Measurements from ENCODE around the gene PPP6R3.

PPP6R3 gene

DNA sequence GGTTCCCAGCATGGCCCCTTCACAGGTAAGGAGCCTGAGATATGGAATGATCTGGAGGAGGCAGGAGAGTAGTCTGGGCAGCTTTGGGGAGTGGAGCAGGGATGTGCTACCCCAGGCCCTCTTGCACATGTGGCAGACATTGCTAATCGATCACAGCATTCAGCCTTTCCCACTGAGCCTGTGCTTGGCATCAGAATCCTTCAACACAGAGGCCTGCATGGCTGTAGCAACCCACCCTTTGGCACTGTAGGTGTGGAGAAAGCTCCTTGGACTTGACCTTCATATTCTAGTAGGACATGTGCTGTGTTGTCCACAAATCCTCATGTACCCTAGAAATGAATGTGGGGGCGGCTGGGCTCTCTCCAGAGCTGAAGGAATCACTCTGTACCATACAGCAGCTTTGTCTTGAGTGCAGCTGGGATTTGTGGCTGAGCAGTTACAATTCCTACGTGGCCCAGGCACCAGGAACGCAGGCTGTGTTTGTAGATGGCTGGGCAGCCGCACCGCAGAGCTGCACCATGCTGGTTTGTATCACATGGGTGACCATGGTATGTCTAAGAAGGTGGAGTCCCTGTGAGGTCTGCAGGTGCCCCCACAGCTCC, 21.8 kb upstream of the PPP6R3 start:
- TF ChIP-seq ESRRG (CRISPR knock-in tag; IDR thresholded peaks at IDR 0.05) (no peak), ZFP30 (CRISPR knock-in tag; IDR thresholded peaks at IDR 0.05) (no peak), BACH2 (CRISPR knock-in tag; IDR thresholded peaks at IDR 0.05; ENCODE audit: borderline replicate concordance) (no peak), SNAI2 (CRISPR knock-in tag; IDR thresholded peaks at IDR 0.05) (no peak), CSRNP3 (CRISPR knock-in tag; IDR thresholded peaks at IDR 0.05) (no peak), OSR1 (CRISPR knock-in tag; IDR thresholded peaks at IDR 0.05) (no peak), ZNF8 (CRISPR knock-in tag; IDR thresholded peaks at IDR 0.05) (no peak)
- TF ChIP-seq, protein P1, sequence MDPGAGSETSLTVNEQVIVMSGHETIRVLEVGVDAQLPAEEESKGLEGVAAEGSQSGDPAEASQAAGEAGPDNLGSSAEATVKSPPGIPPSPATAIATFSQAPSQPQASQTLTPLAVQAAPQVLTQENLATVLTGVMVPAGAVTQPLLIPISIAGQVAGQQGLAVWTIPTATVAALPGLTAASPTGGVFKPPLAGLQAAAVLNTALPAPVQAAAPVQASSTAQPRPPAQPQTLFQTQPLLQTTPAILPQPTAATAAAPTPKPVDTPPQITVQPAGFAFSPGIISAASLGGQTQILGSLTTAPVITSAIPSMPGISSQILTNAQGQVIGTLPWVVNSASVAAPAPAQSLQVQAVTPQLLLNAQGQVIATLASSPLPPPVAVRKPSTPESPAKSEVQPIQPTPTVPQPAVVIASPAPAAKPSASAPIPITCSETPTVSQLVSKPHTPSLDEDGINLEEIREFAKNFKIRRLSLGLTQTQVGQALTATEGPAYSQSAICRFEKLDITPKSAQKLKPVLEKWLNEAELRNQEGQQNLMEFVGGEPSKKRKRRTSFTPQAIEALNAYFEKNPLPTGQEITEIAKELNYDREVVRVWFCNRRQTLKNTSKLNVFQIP (CRISPR knock-in tag; IDR thresholded peaks at IDR 0.05; ENCODE audit: borderline replicate concordance, low read depth) = no peak
- no peak for ATAC-seq

DNA sequence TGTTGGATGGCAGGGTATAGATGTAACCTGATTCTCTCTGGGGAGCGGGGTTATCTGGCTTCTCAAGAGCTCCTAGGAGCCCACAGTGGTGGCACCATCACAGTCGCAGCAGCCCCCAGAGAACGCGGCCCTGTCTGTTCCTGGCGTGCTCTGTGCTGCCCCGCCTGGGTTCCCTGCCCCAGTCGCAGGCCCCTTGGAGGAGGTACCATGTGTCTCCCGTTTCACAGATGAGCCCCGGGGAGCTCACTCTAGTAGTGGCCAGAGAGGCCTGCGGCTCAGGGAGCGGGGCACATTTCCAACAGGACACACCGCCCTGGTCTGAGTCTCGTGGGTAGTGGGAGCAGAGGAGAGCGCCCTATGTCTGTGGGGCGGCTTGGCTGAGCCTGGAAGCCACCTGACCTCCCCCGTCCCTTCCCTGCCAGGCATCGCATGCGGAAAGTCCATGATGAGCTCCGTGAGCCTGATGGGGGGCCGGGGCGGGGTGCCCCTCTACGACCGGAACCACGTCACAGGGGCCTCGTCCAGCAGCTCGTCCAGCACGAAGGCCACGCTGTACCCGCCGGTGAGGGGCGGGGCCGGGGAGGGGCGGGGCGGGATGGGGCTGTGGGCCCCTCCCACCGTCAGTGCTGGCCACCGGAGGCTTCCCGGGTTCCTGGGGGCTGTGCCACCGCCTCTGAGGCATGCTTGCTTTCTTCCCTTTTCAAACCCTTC, 21.0 kb upstream of the PPP6R3 start:
- TF ChIP-seq ZNF8 (CRISPR knock-in tag; IDR thresholded peaks at IDR 0.05) (no peak), RARB (CRISPR knock-in tag; IDR thresholded peaks at IDR 0.05) (no peak), PPARA (CRISPR knock-in tag; IDR thresholded peaks at IDR 0.05; ENCODE audit: borderline replicate concordance) (no peak), BACH2 (CRISPR knock-in tag; IDR thresholded peaks at IDR 0.05; ENCODE audit: borderline replicate concordance) (no peak), ISL1 (CRISPR knock-in tag; IDR thresholded peaks at IDR 0.05) (no peak), ZC3H10 (CRISPR knock-in tag; IDR thresholded peaks at IDR 0.05) (no peak), TOX (CRISPR knock-in tag; IDR thresholded peaks at IDR 0.05; ENCODE audit: borderline replicate concordance) (no peak), GLIS3 (CRISPR knock-in tag; IDR thresholded peaks at IDR 0.05) (no peak), ESRRG (CRISPR knock-in tag; IDR thresholded peaks at IDR 0.05) (no peak), ZNF70 (CRISPR knock-in tag; IDR thresholded peaks at IDR 0.05) (no peak), CSRNP3 (CRISPR knock-in tag; IDR thresholded peaks at IDR 0.05) (no peak), ZFP3 (CRISPR knock-in tag; IDR thresholded peaks at IDR 0.05) (no peak)
- TF ChIP-seq, protein P2, sequence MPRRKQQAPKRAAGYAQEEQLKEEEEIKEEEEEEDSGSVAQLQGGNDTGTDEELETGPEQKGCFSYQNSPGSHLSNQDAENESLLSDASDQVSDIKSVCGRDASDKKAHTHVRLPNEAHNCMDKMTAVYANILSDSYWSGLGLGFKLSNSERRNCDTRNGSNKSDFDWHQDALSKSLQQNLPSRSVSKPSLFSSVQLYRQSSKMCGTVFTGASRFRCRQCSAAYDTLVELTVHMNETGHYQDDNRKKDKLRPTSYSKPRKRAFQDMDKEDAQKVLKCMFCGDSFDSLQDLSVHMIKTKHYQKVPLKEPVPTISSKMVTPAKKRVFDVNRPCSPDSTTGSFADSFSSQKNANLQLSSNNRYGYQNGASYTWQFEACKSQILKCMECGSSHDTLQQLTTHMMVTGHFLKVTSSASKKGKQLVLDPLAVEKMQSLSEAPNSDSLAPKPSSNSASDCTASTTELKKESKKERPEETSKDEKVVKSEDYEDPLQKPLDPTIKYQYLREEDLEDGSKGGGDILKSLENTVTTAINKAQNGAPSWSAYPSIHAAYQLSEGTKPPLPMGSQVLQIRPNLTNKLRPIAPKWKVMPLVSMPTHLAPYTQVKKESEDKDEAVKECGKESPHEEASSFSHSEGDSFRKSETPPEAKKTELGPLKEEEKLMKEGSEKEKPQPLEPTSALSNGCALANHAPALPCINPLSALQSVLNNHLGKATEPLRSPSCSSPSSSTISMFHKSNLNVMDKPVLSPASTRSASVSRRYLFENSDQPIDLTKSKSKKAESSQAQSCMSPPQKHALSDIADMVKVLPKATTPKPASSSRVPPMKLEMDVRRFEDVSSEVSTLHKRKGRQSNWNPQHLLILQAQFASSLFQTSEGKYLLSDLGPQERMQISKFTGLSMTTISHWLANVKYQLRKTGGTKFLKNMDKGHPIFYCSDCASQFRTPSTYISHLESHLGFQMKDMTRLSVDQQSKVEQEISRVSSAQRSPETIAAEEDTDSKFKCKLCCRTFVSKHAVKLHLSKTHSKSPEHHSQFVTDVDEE (CRISPR knock-in tag; IDR thresholded peaks at IDR 0.05) = no peak
- TF ChIP-seq, protein P1 (CRISPR knock-in tag; IDR thresholded peaks at IDR 0.05; ENCODE audit: borderline replicate concordance, low read depth) = no peak
- no peak for ATAC-seq

- no peak for ATAC-seq
- TF ChIP-seq PATZ1 (CRISPR knock-in tag; IDR thresholded peaks at IDR 0.05; ENCODE audit: borderline replicate concordance) (no peak), RARB (CRISPR knock-in tag; IDR thresholded peaks at IDR 0.05) (no peak), ESRRG (CRISPR knock-in tag; IDR thresholded peaks at IDR 0.05) (no peak), SNAI2 (CRISPR knock-in tag; IDR thresholded peaks at IDR 0.05) (no peak), ZNF70 (CRISPR knock-in tag; IDR thresholded peaks at IDR 0.05) (no peak), OSR1 (CRISPR knock-in tag; IDR thresholded peaks at IDR 0.05) (no peak), ZFP3 (CRISPR knock-in tag; IDR thresholded peaks at IDR 0.05) (no peak), ZNF8 (CRISPR knock-in tag; IDR thresholded peaks at IDR 0.05) (no peak), ARNTL (CRISPR knock-in tag; IDR thresholded peaks at IDR 0.05; ENCODE audit: borderline replicate concordance, low read depth) (no peak), ZFP30 (CRISPR knock-in tag; IDR thresholded peaks at IDR 0.05) (no peak), BACH2 (CRISPR knock-in tag; IDR thresholded peaks at IDR 0.05; ENCODE audit: borderline replicate concordance) (no peak), GLIS3 (CRISPR knock-in tag; IDR thresholded peaks at IDR 0.05) (no peak), ZC3H10 (CRISPR knock-in tag; IDR thresholded peaks at IDR 0.05) (no peak), ZNF565 (CRISPR knock-in tag; conservative IDR thresholded peaks at IDR 0.05; ENCODE audit: low read depth) (no peak), TOX (CRISPR knock-in tag; IDR thresholded peaks at IDR 0.05; ENCODE audit: borderline replicate concordance) (no peak), CSDC2 (CRISPR knock-in tag; IDR thresholded peaks at IDR 0.05) (no peak)
- TF ChIP-seq, protein P2 (CRISPR knock-in tag; IDR thresholded peaks at IDR 0.05) = no peak
Measured at GRCh38 chr11:68440224-68440623, 20.3 kb upstream of the PPP6R3 start.
